ENCODE measurements around the gene MICU1.
A peak's percentile ranks its signal among the peaks of the same experiment; 100 is the strongest.

The MICU1 gene

DNA sequence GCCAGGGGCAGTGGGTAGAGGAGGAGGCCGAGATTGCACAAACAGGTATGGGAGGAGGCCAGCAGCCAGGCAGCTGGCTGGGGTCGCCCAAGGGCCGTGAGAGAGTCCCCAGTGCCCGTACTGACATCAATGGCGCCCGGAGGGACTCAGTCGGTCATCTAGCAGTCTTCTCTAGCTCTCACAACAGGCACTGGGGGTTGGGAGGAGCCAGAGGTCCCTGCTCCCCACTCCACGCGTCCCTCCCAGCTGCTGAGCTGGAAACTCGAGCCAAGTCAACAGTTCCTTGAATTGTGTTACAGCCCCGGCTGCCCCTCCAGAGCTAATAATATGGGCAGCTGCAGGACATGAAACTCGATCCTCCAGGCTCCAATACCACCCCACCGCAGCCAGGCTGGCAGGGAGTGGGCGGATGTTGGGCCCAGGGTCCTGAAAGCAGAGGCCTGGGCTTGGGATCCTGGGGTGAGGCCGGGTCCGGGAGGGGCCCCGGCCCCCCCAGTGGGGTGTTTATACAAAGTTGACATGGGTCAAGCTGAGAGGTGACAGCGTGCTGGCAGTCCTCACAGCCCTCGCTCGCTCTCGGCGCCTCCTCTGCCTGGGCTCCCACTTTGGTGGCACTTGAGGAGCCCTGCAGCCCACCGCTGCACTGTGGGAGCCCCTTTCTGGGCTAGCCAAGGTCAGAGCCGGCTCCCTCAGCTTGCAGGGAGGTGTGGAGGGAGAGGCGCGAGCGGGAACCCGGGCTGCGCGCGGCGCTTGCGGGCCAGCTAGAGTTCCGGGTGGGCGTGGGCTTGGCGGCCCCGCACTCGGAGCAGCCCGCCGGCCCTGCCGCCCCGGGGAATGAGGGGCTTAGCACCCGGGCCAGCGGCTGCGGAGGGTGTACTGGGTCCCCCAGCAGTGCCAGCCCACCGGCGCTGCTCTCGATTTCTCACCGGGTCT, 300.4 kb downstream of the MICU1 start:
- peak; percentile 54 for DNase-seq

GRCh38 chr10:72323771-72324191, 302.1 kb downstream of the MICU1 start:
- no peak for DNase-seq

DNA sequence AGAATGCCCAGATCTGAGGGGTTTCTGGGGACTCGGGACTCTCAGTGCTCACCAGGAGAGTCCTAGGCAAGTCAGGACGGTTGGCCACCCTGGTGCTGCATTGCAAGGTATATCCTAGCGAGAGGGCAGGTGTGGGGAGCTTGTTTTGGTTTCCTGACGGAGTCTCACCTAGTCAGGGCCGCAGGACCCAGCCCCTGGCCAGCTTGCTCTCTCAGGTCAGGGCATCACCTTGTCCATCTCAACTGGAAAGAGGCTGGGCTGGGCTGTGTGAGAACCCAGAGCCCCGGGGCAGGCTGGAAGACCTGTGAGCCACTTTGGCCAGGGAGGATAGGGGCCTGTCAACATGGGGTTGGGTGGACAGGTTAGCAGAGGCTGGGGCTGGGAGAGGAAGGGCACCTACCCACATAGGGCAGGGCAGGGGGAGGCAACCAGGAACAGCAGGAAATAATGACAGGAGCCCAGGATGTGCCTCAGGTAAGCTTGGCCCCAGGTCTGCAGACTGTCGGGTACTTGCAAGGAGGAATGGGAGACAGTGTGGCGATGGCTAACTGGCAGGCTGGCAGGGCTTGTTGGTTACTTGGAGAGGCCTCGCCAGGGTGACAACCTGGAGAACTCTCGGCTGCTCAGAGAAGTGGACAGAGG, 302.6 kb downstream of the MICU1 start:
- DNase-seq, result no peak

GRCh38 chr10:72322280-72323058, 303.4 kb downstream of the MICU1 start:
- DNase-seq, result no peak

- DNase-seq, result peak; percentile 36
Observed at GRCh38 chr10:72322030-72322279, 303.9 kb downstream of the MICU1 start.

GRCh38 chr10:72321248-72322029, 304.4 kb downstream of the MICU1 start:
- DNase-seq, result no peak

DNA sequence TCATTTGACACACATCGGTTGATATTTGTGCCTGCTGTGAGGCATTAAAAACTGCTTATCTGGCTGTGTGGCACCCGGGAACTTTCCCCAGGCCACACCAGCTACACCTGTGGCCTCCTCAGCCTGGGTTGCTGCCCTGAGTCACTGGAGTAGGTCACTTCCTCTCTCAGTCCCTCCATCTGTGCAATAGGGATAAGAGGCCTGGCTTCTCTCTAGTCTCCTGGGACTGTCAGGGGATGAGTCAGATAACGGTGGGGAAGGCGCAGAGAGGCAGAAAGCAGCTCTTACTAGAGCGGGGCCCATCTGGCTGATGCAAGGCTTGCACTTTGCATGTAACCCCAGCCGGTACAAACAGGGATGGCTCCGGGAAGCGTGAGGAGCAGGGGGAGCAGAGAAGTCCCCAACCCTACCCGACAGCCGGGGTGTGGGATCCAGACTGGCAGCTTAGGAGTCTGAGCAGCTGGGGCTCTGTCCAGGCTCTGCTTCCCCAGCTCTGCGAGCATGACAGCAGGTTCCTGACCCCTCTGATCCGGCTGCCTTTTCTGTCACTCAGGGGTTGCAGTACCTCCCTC, 305.1 kb downstream of the MICU1 start:
- peak; percentile 100 for DNase-seq

GRCh38 chr10:72319416-72320254, 306.2 kb downstream of the MICU1 start:
- peak; percentile 97 for DNase-seq

DNA sequence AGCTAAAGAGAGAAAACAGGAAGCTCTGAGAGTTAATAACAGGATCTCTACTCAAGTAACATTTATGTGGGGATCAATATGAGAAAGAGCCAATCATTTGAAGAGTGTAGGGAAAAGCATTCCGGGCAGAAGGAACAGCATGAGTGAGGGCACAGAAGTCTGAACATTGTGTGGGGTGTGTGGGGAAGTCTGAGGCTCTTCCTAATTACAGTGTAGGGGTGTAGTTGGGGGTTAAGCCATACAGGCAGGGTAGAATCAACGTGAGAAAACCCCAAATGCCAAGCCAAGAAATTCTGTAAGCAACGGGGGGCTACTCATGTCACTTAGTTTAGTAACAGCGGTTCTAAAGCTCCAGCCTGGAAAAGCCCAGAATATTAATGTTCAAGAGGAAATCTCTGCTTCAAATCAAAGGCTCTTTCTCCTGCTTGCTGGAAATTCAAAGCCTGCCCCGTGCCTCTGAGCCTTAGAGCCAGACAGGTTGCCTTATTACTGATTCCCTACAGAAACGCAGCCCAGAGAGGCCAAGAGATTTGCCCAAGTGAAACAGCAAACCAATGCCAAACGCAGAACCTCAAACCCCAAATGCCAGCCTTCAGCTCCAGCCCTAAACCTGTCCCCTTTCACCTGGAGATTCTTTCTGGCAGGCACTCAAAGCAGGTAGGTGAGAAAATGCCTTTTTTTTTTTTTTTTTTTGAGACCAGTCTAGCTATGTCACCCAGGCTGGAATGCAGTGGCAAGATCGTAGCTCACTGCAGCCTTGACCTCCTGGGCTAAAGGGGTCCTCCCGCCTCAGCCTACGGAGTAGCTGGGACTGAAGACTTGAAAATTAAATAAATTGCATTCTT, 307.2 kb downstream of the MICU1 start:
- no peak for DNase-seq
